Prostate gland (tissue), 2 donors: ENCODE data around the gene PGP. TPM values are rescaled to one million over a fixed set of nuclear protein-coding genes. Genes with fewer than 3 reads are reported as not detected.
A peak's percentile ranks its signal among the peaks of the same experiment; 100 is the strongest.

Experiments
- DNase-seq: peaks from one replicate; pipeline ENCODE4 v3.0.0-alpha.2; 2019; ENCODE audit warnings: low spot score
- H3K27ac ChIP-seq, 2 donors: fragments of 200-600 bp; sonication (generic); 2 replicates each; pipeline ENCODE4 v1.5.1; 2017 to 2019
- H3K27me3 ChIP-seq: fragments of 200-600 bp; sonication (generic); replicated peaks from 2 replicates; pipeline ENCODE4 v1.5.1; 2019; ENCODE audit not compliant: insufficient read depth
- H3K36me3 ChIP-seq, 2 donors: fragments of 200-600 bp; sonication (generic); 1 replicate in 1 of 2; 2 replicates in 1 of 2; pipeline versions ENCODE4 v1.5.1 to v1.8.1; 2017 to 2019
- H3K4me1 ChIP-seq: fragments of 200-600 bp; sonication (generic); replicated peaks from 2 replicates; pipeline ENCODE4 v1.5.1; 2019
- H3K4me3 ChIP-seq, 2 donors: fragments of 200-600 bp; sonication (generic); 2 replicates each; pipeline ENCODE4 v1.5.1; 2017 to 2019
- H3K9me3 ChIP-seq: fragments of 200-600 bp; sonication (generic); 2 replicates; pipeline ENCODE4 v1.5.1; 2017
- POLR2A ChIP-seq: fragments of 450-650 bp; IDR thresholded peaks from one replicate; pipeline ENCODE4 v1.6.1; 2016; ENCODE audit warnings: antibody characterized with exemption, mild to moderate bottlenecking
- POLR2AphosphoS5 ChIP-seq: sonication (generic); formaldehyde crosslinking; IDR thresholded peaks from one replicate; pipeline ENCODE4 v1.6.1; 2017; ENCODE audit warnings: antibody characterized with exemption
- WGBS: methylation state at CpG from one replicate; pipeline ENCODE4 v1.1.5; 2018; 5-methylcytosine and 5-hydroxymethylcytosine counted together
- intact Hi-C: fragments of 100-400 bp; cut with DNase I; formaldehyde crosslinking; loops from one replicate; pipeline ENCODE4 v1.14.2; 2022
- total RNA-seq, 2 donors: library from RNA; depleted of rRNA; stranded (reverse); fragments of >200 nt; gene quantifications; one replicate each; pipeline ENCODE4 v1.1.0, GENCODE V29; 2016
- TF ChIP-seq, protein P1 (sequence below), 4 experiments: fragments of 200-600 bp in 2 of 4; fragments of 450-650 bp in 2 of 4; sonication (generic) in 2 of 4; IDR thresholded peaks; 1 replicate in 3 of 4; 2 replicates in 1 of 4; pipeline ENCODE4 v1.5.1; 2016 to 2019; ENCODE audit warnings: antibody characterized with exemption in 4 of 4, mild to moderate bottlenecking in 2 of 4, moderate library complexity in 2 of 4

The PGP gene
- total RNA-seq, 2 donors from 2014 or later = 12.7 to 23.7 TPM

DNA sequence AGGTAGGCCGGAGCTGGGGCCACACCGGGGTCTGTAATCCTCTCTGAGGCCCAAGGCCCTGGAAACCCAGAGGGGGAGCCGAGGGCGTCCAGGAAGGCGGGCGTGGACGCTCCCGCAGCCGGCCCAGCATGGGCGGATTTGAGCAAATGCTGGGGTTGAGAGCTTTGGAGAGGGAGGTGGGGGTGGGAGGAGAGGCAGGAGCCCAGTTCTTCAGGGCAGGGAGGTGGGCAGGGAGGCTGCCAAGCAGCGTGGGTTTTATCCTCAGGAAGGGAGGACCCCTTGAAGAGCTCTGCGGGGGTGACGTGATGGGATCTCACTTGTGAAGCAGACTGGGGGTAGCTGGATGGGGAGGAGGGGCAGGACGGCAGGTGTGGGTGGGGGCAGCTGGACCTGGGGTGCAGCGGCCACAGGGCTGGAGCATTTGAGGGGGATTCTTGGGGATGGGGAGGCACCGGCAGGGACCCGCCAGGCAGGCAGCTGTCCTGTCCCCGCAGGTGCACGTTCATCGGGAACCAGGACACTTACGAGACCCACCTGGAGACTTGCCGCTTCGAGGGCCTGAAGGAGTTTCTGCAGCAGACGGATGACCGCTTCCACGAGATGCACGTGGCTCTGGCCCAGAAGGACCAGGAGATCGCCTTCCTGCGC is 41.8 kb downstream of the PGP start:
- Histone ChIP-seq H3K27me3 (no peaks in the 10 kb centered on the region), H3K4me3 (no peak overlapping the region), H3K9me3 (no peaks in the 10 kb centered on the region), H3K27ac (no peak overlapping the region), H3K36me3 (peaks cover 7 to 18% of the 10 kb centered on the region in 2 donors), H3K4me1 (no peaks in the 10 kb centered on the region)
- intact Hi-C loops = no loop called here
- TF ChIP-seq POLR2A (no peak), POLR2AphosphoS5 (no peak)
- TF ChIP-seq, protein P1, sequence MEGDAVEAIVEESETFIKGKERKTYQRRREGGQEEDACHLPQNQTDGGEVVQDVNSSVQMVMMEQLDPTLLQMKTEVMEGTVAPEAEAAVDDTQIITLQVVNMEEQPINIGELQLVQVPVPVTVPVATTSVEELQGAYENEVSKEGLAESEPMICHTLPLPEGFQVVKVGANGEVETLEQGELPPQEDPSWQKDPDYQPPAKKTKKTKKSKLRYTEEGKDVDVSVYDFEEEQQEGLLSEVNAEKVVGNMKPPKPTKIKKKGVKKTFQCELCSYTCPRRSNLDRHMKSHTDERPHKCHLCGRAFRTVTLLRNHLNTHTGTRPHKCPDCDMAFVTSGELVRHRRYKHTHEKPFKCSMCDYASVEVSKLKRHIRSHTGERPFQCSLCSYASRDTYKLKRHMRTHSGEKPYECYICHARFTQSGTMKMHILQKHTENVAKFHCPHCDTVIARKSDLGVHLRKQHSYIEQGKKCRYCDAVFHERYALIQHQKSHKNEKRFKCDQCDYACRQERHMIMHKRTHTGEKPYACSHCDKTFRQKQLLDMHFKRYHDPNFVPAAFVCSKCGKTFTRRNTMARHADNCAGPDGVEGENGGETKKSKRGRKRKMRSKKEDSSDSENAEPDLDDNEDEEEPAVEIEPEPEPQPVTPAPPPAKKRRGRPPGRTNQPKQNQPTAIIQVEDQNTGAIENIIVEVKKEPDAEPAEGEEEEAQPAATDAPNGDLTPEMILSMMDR (IDR thresholded peaks at IDR 0.05) = no peak
- no peak for DNase-seq
- 90% methylated on average over 29 of the region's 29 CpGs for WGBS

DNA sequence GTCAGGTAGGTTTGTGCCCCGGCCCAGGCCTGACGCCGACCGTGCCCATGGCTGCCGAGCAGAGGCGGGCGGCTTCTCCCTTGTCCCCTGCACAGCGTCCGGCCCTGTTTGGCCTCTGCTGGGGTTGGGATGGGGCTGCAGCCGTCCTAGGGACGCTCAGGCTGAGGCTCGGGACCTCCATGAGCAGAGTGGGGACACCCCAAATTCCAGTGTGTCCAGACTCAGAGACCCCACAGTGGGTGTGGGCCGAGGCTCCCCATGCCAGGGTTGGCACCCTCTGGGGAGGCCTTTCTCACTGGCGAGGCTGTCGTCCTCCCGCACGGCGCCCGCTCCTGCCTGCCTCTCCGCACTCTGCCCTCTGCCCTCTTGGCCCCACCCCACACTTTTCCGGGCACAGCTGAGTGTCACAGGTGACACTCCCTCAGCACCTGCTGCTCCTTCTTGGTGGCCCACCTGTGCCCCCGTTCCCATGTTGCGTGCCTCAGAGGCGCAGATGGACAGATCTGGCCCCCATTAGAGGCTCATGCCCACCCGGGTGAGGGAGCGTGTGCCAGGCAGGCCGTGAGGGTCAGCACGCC is 43.0 kb downstream of the PGP start:
- no peaks in the 10 kb centered on the region for H3K4me1 ChIP-seq
- H3K36me3 ChIP-seq = peaks cover 7 to 18% of the 10 kb centered on the region in 2 donors
- intact Hi-C loops = no loop called here
- H3K27me3 ChIP-seq = no peaks in the 10 kb centered on the region
- DNase-seq = no peak
- H3K9me3 ChIP-seq = no peaks in the 10 kb centered on the region
- 93% methylated on average over 21 of the region's 28 CpGs for WGBS
- TF ChIP-seq POLR2A (no peak), POLR2AphosphoS5 (no peak)
- TF ChIP-seq, protein P1 (IDR thresholded peaks at IDR 0.05) = no peak
- no peak overlapping the region for H3K27ac ChIP-seq
- no peak overlapping the region for H3K4me3 ChIP-seq

DNA sequence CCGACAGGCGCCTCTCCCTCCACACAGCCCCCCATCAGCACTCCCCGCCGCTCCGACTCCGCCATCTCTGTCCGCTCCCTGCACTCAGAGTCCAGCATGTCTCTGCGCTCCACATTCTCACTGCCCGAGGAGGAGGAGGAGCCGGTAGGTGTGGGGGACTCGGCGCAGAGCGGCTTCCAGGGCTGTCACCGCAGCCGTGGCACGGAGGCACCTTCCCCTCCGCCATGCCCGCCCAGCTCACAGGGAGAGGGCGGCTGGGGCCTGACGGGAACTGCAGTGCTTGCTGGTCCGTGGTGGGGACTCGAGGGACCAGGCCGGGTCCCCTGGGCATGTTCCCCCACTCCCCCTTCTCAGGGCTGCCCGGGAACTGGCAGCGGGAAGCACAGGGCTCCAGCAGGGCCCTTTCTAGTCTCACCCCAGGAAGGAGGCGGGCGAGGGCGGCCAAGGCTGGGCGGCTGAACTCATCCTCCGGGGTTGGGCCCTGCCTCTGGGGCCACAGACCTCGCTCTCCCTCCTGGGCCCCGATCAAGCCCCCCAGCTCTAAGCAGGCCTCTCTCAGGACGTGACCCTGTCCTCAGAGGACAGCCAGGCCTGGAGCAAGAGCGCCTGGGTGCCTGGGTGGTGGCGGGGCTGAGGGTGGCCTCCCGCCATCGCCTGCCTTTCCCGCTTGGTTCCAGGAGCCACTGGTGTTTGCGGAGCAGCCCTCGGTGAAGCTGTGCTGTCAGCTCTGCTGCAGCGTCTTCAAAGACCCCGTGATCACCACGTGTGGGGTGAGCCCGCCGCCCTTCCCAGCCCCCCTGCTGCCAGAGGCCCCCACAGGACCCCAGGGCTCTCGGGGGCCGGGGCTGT is 43.8 kb downstream of the PGP start:
- Histone ChIP-seq H3K36me3 (peaks cover 7 to 15% of the 10 kb centered on the region in 2 donors), H3K27me3 (no peaks in the 10 kb centered on the region), H3K9me3 (no peaks in the 10 kb centered on the region), H3K27ac (no peak overlapping the region), H3K4me1 (no peaks in the 10 kb centered on the region), H3K4me3 (no peak overlapping the region)
- 90% methylated on average over 38 of the region's 47 CpGs for WGBS
- TF ChIP-seq, protein P1 (IDR thresholded peaks at IDR 0.05) = no peak
- no peak for TF ChIP-seq POLR2A
- TF ChIP-seq POLR2AphosphoS5 = no peak
- no peak for DNase-seq
- intact Hi-C loops = no loop called here

DNA sequence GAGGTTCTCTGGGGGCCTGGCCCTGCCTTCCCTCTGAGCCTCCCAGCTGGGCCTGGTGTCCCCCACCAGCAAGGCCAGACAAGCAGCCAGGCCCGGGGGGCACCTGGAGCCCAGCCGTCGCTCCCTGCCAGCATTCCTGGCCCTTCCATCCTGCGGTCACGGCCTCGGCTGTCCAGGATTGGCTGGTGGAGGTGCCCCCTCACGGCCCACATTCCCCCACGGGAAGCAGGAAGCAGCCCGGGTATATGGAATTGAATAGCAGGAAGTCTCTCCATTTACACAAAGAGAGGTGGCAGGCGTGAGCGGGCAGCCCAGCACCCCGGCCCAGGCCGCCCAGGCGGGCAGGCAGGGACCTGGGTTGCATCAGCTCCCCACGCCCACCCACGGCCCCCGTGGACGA is 44.6 kb downstream of the PGP start:
- Histone ChIP-seq H3K36me3 (peaks cover 7 to 14% of the 10 kb centered on the region in 2 donors), H3K27me3 (no peaks in the 10 kb centered on the region), H3K27ac (peak overlapping the region in 1 of 2 donors; percentile 29), H3K9me3 (no peaks in the 10 kb centered on the region), H3K4me1 (no peaks in the 10 kb centered on the region), H3K4me3 (no peak overlapping the region)
- no peak for DNase-seq
- intact Hi-C loops = no loop called here
- WGBS = 95% methylated on average over 11 of the region's 18 CpGs
- TF ChIP-seq POLR2A (no peak), POLR2AphosphoS5 (no peak)

DNA sequence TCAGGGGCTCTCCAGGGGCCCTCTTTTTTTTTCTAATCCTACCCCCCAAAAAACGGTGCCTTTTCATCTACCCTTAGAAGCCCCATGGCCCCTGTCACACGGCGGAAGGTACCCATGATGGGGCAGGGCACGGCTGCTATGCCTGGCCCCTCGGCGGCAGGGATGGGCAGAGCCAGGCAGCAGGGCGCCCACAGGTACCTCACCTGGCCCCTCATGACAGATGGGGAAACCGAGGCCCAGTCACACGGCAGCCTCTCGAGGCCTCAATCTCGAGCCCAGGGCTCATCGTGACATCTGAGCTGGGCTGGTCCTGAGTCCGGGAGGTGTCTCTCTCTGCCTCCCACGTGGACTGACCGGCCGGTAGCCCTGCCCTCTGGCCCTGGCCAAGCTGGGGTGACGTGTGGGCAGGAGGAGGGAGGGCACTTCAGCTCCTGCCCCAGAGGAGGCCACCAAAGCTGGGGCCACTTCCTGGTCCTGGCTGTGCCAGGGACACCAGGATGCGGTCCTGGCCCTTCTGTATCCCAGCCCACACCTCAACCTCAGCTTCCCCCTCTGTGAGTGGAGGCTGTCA is 47.5 kb downstream of the PGP start:
- 92% methylated on average over 17 of the region's 18 CpGs for WGBS
- no peaks in the 10 kb centered on the region for H3K27me3 ChIP-seq
- intact Hi-C loops = no loop called here
- H3K36me3 ChIP-seq = peaks cover 0 to 4% of the 10 kb centered on the region in 2 donors
- no peak overlapping the region for H3K4me3 ChIP-seq
- no peak for DNase-seq
- no peak for TF ChIP-seq POLR2AphosphoS5
- no peak for TF ChIP-seq POLR2A
- TF ChIP-seq, protein P1 (IDR thresholded peaks at IDR 0.05) = no peak
- H3K4me1 ChIP-seq = peaks cover 13% of the 10 kb centered on the region
- no peak overlapping the region for H3K27ac ChIP-seq
- no peaks in the 10 kb centered on the region for H3K9me3 ChIP-seq
